HL-60 (cell line): ENCODE results near the gene GPS1.

ENCODE experiments used
- DNase-seq, 2 experiments: peaks; one replicate each; pipeline ENCODE4 v3.0.0-alpha.2; 2010 to 2020; ENCODE audit warnings: low read depth in 1 of 2, low spot score in 1 of 2
- H3K27ac ChIP-seq: fragments of 250-450 bp; sonication (Bioruptor Pico); replicated peaks from 2 replicates; pipeline ENCODE4 v1.5.1; 2020; ENCODE audit warnings: mild to moderate bottlenecking, moderate library complexity
- H3K27me3 ChIP-seq: fragments of 250-450 bp; sonication (Bioruptor Pico); 2 replicates; pipeline ENCODE4 v1.5.1; 2021; ENCODE audit warnings: mild to moderate bottlenecking, moderate library complexity; ENCODE audit not compliant: insufficient read depth, poor library complexity, severe bottlenecking
- H3K4me3 ChIP-seq: replicated peaks from 2 replicates; pipeline ENCODE4 v1.5.1; 2011; ENCODE audit warnings: mild to moderate bottlenecking, control low read depth, low read length; ENCODE audit not compliant: insufficient read depth
- CTCF ChIP-seq: IDR thresholded peaks from one replicate; pipeline ENCODE4 v1.5.1; 2011; ENCODE audit warnings: low read length, control low read depth, inconsistent platforms; ENCODE audit not compliant: insufficient read depth
- GABPA ChIP-seq: IDR thresholded peaks from 2 replicates; pipeline ENCODE4 v1.6.1; 2012; ENCODE audit warnings: low read depth
- POLR2AphosphoS5 ChIP-seq: IDR thresholded peaks from 2 replicates; pipeline ENCODE4 v1.6.1; 2012; ENCODE audit warnings: low read depth
- SPI1 ChIP-seq: IDR thresholded peaks from 2 replicates; pipeline ENCODE4 v1.6.1; 2012; ENCODE audit warnings: low read depth, mild to moderate bottlenecking, borderline replicate concordance
- TF ChIP-seq, protein P1 (sequence below): IDR thresholded peaks from 2 replicates; pipeline ENCODE4 v1.6.1; 2012; ENCODE audit warnings: low read depth; ENCODE audit not compliant: insufficient replicate concordance

Gene GPS1

DNA sequence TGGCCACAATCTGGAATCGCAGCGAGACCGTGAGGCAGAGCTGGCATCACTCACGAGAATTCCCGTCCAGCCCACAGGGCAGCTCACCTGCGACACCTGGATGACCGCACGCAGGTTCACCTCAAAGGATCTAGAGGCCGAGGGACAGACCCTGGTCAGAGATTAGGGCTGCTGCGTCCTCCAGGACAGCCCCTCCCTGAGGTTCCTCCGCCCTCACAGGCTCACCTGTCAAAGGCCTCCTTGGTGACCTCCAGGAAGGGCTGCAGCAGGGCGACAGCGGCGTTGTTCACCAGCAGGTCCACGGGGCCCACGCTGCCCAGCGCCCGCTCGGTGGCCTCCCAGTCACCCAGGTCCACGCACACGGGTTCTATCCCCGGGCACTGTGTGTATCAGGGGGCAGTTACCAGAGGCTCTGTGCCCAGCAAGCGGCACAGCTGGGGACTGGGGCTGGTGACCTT lies 15.0 kb upstream of the GPS1 start:
- Histone ChIP-seq H3K27me3 (no peaks in the 10 kb centered on the region), H3K27ac (peak overlapping the region; percentile 86), H3K4me3 (peak overlapping the region; percentile 56)
- TF ChIP-seq SPI1 (no peak), CTCF (no peak), GABPA (no peak), POLR2AphosphoS5 (no peak)
- TF ChIP-seq, protein P1, sequence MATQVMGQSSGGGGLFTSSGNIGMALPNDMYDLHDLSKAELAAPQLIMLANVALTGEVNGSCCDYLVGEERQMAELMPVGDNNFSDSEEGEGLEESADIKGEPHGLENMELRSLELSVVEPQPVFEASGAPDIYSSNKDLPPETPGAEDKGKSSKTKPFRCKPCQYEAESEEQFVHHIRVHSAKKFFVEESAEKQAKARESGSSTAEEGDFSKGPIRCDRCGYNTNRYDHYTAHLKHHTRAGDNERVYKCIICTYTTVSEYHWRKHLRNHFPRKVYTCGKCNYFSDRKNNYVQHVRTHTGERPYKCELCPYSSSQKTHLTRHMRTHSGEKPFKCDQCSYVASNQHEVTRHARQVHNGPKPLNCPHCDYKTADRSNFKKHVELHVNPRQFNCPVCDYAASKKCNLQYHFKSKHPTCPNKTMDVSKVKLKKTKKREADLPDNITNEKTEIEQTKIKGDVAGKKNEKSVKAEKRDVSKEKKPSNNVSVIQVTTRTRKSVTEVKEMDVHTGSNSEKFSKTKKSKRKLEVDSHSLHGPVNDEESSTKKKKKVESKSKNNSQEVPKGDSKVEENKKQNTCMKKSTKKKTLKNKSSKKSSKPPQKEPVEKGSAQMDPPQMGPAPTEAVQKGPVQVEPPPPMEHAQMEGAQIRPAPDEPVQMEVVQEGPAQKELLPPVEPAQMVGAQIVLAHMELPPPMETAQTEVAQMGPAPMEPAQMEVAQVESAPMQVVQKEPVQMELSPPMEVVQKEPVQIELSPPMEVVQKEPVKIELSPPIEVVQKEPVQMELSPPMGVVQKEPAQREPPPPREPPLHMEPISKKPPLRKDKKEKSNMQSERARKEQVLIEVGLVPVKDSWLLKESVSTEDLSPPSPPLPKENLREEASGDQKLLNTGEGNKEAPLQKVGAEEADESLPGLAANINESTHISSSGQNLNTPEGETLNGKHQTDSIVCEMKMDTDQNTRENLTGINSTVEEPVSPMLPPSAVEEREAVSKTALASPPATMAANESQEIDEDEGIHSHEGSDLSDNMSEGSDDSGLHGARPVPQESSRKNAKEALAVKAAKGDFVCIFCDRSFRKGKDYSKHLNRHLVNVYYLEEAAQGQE = no peak
- no peak for DNase-seq

DNA sequence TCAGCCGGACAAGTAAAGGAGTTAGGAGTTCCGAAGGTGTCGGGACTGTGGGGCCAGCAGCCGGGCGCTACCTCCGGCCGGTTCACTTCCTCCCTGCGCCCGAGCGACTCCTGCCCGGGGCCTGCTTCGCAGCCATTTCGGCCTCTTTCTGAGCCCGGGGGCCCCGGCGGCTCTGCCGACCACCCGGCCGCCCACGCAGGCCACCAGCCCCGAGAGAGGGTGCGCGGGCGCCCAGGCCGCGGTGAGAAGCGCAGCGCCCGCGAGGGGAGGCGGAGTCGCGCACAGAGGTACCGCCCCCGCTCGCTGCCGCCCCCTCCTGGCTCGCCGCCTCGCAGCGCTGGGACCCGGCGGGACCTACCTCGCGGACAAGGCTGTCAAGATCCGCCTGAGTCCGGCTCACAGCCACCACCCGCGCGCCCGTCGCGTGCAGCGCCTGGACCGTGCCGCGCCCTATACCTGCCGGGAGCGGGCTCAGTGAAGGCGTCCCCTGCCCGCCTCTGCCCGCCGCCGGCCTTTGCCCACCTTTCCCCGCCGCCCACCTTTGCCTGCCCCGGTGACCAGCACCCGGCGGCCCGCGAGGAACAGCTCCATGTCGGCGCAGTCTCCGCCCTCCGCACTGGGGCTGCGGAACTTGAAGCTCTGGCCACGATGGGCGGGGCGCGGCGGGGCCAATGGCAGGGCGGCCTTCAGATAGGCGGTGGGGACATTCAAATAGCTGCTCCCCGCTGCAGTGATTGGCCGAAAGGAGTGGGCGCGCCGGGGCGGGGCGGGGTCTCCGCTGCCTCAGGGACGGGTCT lies 14.4 kb upstream of the GPS1 start, which contains the start of gene DCXR:
Gene DCXR (minus strand): TSS at position 606 of the 797 bp plus-strand sequence. CDS start 15 bp downstream, at position 591.
- Histone ChIP-seq H3K27ac (peak within 1 kb of the TSS; percentile 86), H3K4me3 (peak within 1 kb of the TSS; percentile 56), H3K27me3 (no peaks in the 10 kb centered on the region)
- peak; percentile 45; the same call in 1 of the 2 replicates for TF ChIP-seq SPI1
- no peak for TF ChIP-seq GABPA
- peak; percentile 90 for TF ChIP-seq POLR2AphosphoS5
- TF ChIP-seq CTCF = peak; percentile 68
- TF ChIP-seq, protein P1 = no peak
- peak; percentile 88 to 98 for DNase-seq

DNA sequence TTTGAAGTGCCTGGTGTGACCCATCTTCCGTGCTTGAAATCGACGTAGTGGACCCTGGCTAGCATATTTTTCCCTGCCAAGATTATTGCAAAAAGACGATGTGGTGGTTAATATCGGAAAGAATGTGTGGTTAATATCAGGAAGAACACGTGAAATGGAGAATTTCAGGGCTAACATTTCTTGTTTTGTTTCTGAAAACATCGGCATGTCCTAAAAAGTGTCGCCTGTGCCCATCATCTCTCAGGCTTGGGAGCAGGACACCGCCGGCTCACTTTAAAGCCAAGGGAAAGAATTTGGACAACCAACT lies 13.9 kb upstream of the GPS1 start:
- Histone ChIP-seq H3K27me3 (no peaks in the 10 kb centered on the region), H3K4me3 (peak overlapping the region; percentile 26; the same call in 1 of the 2 replicates), H3K27ac (no peak overlapping the region)
- DNase-seq = no peak
- TF ChIP-seq GABPA (no peak), SPI1 (no peak)
- TF ChIP-seq, protein P1 = no peak
